22Rv1 (cell line): ENCODE data around the gene GNL1.
"Not testable (repeated sequence)": the region's sequence is repeated elsewhere in the genome, so short reads cannot be mapped to it uniquely, and the experiment has no call there.

Source experiments
- H3K27ac ChIP-seq: fragments of 450-650 bp; 2 replicates; pipeline ENCODE4 v1.5.1; 2017
- CTCF ChIP-seq: fragments of 450-650 bp; IDR thresholded peaks from 2 replicates; pipeline ENCODE4 v1.5.1; 2017; ENCODE audit warnings: mild to moderate bottlenecking
- ZFX ChIP-seq: fragments of 450-650 bp; IDR thresholded peaks from 2 replicates; pipeline ENCODE4 v1.6.1; 2017; ENCODE audit warnings: antibody characterized with exemption, borderline replicate concordance

The GNL1 gene

GRCh38 chr6:30543821-30544220 is 12.5 kb downstream of the GNL1 start:
- TF ChIP-seq CTCF (no peak), ZFX (no peak)
- no peak overlapping the region for H3K27ac ChIP-seq

GRCh38 chr6:30542915-30543314 is 13.4 kb downstream of the GNL1 start:
- TF ChIP-seq CTCF (no peak; the same call in 1 of the 2 replicates), ZFX (no peak)
- H3K27ac ChIP-seq = no peak overlapping the region

- TF ChIP-seq CTCF (no peak), ZFX (no peak)
Measured at GRCh38 chr6:30542404-30542725, 13.9 kb downstream of the GNL1 start.

GRCh38 chr6:30541515-30542403 is 14.5 kb downstream of the GNL1 start:
- no peak for TF ChIP-seq ZFX
- TF ChIP-seq CTCF = peak; percentile 98
- H3K27ac ChIP-seq = no peak overlapping the region

More at GRCh38 chr6:30542404-30542725, 13.9 kb downstream of the GNL1 start:
- no peak overlapping the region for H3K27ac ChIP-seq

- TF ChIP-seq ZFX (no peak), CTCF (no peak)
- H3K27ac ChIP-seq = no peak overlapping the region
Measured at GRCh38 chr6:30537931-30538330, 18.4 kb downstream of the GNL1 start.

- no peak for TF ChIP-seq ZFX
- no peak for TF ChIP-seq CTCF
- H3K27ac ChIP-seq = no peak overlapping the region
Measured at GRCh38 chr6:30533460-30534294, 22.6 kb downstream of the GNL1 start.

GRCh38 chr6:30530014-30530413 is 26.3 kb downstream of the GNL1 start:
- no peak overlapping the region for H3K27ac ChIP-seq
- TF ChIP-seq CTCF (no peak), ZFX (no peak)

GRCh38 chr6:30529349-30529875 is 26.9 kb downstream of the GNL1 start:
- not testable (repeated sequence) for H3K27ac ChIP-seq

- not testable (repeated sequence) for H3K27ac ChIP-seq
Measured at GRCh38 chr6:30526444-30526843, 29.8 kb downstream of the GNL1 start.

- not testable (repeated sequence) for H3K27ac ChIP-seq
Measured at GRCh38 chr6:30521952-30522351, 34.3 kb downstream of the GNL1 start.
